Measurements from ENCODE around the gene DHRS3. TPM values are rescaled to one million over a fixed set of nuclear protein-coding genes. Genes with fewer than 3 reads are reported as not detected.

Gene DHRS3
- total RNA-seq, 1 experiment from 2014 or later: 37.7 TPM

GRCh38 chr1:12521096-12521495 is 96.9 kb downstream of the DHRS3 start:
- no peaks in the 10 kb centered on the region for H3K36me3 Mint-ChIP-seq
- DNase-seq (ENCODE audit: low spot score) (no peak), ATAC-seq (no peak)
- peak overlapping the region; percentile 29; the same call in 1 of the 2 replicates for H3K27ac Mint-ChIP-seq
- ChIA-PET CTCF (interaction anchor here (0.8 kb wide), 1 partner anchor 138 kb away, joined by 3 read pairs; no protein-coding TSS in a partner anchor), POLR2A (no interaction called here)
- H3K4me3 Mint-ChIP-seq: no peak overlapping the region
- TF ChIP-seq ZBTB21 (CRISPR knock-in tag; IDR thresholded peaks at IDR 0.05; ENCODE audit: borderline replicate concordance) (no peak), ZNF671 (CRISPR knock-in tag; IDR thresholded peaks at IDR 0.05) (no peak), ZSCAN18 (CRISPR knock-in tag; IDR thresholded peaks at IDR 0.05) (no peak), SOX15 (CRISPR knock-in tag; IDR thresholded peaks at IDR 0.05) (no peak), ZNF263 (CRISPR knock-in tag; IDR thresholded peaks at IDR 0.05; ENCODE audit: low read depth) (no peak), GTF2I (CRISPR knock-in tag; conservative IDR thresholded peaks at IDR 0.05) (no peak), TP53 (CRISPR knock-in tag; IDR thresholded peaks at IDR 0.05) (no peak), NR3C1 (CRISPR knock-in tag; conservative IDR thresholded peaks at IDR 0.05; ENCODE audit: low read depth) (no peak), GABPB1 (CRISPR knock-in tag; IDR thresholded peaks at IDR 0.05) (no peak), ZNF219 (CRISPR knock-in tag; IDR thresholded peaks at IDR 0.05; ENCODE audit: borderline replicate concordance) (no peak), TEAD1 (CRISPR knock-in tag; IDR thresholded peaks at IDR 0.05) (no peak), ELF4 (CRISPR knock-in tag; IDR thresholded peaks at IDR 0.05; ENCODE audit: low read depth) (no peak)
- TF ChIP-seq, protein P1, sequence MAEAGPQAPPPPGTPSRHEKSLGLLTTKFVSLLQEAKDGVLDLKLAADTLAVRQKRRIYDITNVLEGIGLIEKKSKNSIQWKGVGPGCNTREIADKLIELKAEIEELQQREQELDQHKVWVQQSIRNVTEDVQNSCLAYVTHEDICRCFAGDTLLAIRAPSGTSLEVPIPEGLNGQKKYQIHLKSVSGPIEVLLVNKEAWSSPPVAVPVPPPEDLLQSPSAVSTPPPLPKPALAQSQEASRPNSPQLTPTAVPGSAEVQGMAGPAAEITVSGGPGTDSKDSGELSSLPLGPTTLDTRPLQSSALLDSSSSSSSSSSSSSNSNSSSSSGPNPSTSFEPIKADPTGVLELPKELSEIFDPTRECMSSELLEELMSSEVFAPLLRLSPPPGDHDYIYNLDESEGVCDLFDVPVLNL (CRISPR knock-in tag; IDR thresholded peaks at IDR 0.05; ENCODE audit: borderline replicate concordance, low read depth): no peak
- H3K4me1 Mint-ChIP-seq: peaks cover 2% of the 10 kb centered on the region; the same call in 1 of the 2 replicates
- peaks cover 6% of the 10 kb centered on the region for H3K9me3 Mint-ChIP-seq
- 0 out of 2 replicates have a peak, but pooled peaks cover 4% of the 10 kb centered on the region for H3K27me3 Mint-ChIP-seq (ENCODE audit: low read depth)

- TF ChIP-seq NR2C2 (CRISPR knock-in tag; IDR thresholded peaks at IDR 0.05) (no peak), ZNF138 (CRISPR knock-in tag; conservative IDR thresholded peaks at IDR 0.05) (no peak), JUN (CRISPR knock-in tag; IDR thresholded peaks at IDR 0.05) (no peak), OVOL2 (CRISPR knock-in tag; IDR thresholded peaks at IDR 0.05; ENCODE audit: borderline replicate concordance) (no peak), SMAD4 (CRISPR knock-in tag; IDR thresholded peaks at IDR 0.05) (no peak)
- TF ChIP-seq, protein P2, sequence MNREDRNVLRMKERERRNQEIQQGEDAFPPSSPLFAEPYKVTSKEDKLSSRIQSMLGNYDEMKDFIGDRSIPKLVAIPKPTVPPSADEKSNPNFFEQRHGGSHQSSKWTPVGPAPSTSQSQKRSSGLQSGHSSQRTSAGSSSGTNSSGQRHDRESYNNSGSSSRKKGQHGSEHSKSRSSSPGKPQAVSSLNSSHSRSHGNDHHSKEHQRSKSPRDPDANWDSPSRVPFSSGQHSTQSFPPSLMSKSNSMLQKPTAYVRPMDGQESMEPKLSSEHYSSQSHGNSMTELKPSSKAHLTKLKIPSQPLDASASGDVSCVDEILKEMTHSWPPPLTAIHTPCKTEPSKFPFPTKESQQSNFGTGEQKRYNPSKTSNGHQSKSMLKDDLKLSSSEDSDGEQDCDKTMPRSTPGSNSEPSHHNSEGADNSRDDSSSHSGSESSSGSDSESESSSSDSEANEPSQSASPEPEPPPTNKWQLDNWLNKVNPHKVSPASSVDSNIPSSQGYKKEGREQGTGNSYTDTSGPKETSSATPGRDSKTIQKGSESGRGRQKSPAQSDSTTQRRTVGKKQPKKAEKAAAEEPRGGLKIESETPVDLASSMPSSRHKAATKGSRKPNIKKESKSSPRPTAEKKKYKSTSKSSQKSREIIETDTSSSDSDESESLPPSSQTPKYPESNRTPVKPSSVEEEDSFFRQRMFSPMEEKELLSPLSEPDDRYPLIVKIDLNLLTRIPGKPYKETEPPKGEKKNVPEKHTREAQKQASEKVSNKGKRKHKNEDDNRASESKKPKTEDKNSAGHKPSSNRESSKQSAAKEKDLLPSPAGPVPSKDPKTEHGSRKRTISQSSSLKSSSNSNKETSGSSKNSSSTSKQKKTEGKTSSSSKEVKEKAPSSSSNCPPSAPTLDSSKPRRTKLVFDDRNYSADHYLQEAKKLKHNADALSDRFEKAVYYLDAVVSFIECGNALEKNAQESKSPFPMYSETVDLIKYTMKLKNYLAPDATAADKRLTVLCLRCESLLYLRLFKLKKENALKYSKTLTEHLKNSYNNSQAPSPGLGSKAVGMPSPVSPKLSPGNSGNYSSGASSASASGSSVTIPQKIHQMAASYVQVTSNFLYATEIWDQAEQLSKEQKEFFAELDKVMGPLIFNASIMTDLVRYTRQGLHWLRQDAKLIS (CRISPR knock-in tag; IDR thresholded peaks at IDR 0.05; ENCODE audit: borderline replicate concordance): no peak
- ATAC-seq (no peak), DNase-seq (ENCODE audit: low spot score) (no peak)
- Mint-ChIP-seq H3K9me3 (peaks cover 6% of the 10 kb centered on the region), H3K27me3 (ENCODE audit: low read depth) (0 out of 2 replicates have a peak, but pooled peaks cover 4% of the 10 kb centered on the region), H3K4me3 (no peak overlapping the region), H3K27ac (no peak overlapping the region; the same call in 1 of the 2 replicates), H3K36me3 (no peaks in the 10 kb centered on the region), H3K4me1 (peaks cover 2% of the 10 kb centered on the region; the same call in 1 of the 2 replicates)
- ChIA-PET POLR2A (no interaction called here), CTCF (no interaction called here)
Observed at GRCh38 chr1:12519693-12520364, 98.2 kb downstream of the DHRS3 start.

Data from WTC11 (cell line).